ENCODE data around the gene STARD4.

The STARD4 gene

DNA sequence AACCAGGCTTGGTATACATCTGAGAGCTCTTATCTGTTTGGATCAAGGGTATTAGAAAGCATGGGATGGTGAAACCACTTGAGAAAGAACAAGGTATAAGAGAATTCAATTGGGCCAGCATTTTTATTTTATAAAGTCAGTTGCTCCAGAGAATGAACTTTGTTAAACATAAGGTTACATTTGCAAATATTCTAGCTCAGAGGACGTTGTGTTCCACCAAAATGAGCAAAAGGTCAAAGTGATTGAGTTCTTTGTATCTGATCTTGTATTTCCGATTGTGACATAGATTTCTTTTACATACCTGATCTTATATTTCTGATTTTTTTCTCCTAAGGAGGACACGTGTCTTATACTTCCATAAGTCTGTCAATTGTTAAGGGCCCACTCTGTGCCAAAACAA, 8.6 kb upstream of the STARD4 start:
- DNase-seq: no peak

DNA sequence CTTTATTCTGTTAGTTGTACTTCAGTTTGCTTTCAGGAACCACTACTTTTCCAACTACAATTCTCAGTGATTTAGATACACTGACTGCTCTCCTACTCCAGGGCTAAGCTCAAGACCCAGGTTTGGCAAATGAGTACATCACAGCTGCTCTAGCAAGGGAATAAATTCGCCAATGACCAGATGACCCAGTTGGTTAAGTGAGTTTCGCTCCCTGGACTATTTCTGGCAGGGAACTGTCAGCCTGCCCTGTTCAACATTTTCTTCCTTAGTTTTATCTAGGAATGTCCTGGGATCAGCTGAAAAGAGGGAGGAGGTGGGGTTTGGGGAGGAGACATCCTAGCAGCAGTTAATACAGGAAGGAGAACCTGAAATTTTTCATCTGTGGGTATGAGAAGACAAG, 6.4 kb upstream of the STARD4 start:
- no peak for DNase-seq

- no peak for DNase-seq
Observed at GRCh38 chr5:111517853-111518501, 5.6 kb upstream of the STARD4 start.

DNA sequence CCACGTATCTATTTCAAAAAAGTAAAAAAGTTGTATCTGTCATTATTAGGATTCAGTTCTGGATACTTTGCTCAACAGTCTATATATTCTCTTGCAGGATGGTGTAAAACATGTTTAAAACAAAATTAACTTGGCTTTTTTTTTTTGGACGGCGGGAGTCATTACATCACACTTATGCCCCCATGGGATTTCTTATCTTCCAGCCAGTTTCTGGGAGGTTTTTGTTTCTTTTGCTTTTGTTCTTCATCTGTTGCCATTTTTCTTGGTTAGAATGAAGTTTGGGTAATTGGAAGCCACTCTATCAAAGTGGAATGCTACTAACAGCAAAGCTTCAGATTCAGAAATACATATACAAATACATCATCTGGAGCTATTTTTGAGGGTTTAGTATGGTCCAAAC, 1.8 kb upstream of the STARD4 start:
- DNase-seq: no peak

- DNase-seq: no peak
Observed at GRCh38 chr5:111513131-111513520, 791 bp upstream of the STARD4 start.

- peak; percentile 12 for DNase-seq
Observed at GRCh38 chr5:111511831-111512374, 432 bp downstream of the STARD4 start.

DNA sequence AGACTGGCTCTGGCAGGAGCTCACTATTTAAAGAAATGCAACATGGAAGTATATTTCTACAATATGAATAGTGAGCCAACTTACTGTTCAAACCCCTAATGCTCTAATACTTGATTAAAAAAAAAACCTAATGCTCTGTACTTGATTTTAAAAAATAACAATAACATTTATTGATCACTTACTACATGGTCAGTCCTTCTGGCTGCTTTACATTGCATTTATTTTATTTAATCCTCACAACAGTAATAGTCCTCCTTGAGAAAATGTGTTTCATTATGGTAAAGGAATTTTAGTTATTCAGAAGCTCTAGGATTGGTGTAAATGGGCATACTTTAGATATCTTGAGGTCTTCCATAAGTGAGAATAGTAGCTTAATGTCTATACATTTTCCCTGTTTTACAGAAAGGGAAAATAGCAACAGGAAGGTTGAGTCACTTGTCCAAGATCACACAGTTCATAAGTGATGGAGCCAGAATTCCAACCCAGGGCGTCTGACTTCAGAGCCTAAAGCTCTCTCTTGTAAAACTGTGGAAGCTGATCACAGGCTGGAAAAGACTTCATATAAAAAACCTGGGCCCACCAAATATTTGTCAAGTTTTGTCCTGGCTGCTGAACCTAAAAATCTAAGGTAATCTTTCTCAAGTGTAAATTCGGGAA, 1.0 kb downstream of the STARD4 start:
- DNase-seq: peak; percentile 67

DNA sequence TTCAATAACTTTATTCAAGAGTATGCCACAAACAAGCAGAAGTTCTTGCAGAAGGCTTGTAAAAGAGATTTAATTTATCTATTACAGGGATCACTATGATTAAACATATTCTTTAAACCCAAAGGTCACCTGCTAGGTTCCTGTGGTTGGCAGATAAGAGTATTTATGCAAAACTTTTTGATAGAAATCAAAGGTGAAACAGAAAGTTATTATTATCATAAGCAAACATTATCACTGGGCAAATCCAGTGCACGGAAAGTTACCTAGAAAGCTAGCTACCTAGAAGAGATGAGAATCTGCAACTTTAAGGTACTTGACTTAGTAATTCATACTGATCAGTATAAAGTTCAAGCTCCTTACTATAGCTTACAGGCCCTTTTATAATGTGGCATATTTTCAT, 3.2 kb downstream of the STARD4 start:
- DNase-seq: no peak

DNA sequence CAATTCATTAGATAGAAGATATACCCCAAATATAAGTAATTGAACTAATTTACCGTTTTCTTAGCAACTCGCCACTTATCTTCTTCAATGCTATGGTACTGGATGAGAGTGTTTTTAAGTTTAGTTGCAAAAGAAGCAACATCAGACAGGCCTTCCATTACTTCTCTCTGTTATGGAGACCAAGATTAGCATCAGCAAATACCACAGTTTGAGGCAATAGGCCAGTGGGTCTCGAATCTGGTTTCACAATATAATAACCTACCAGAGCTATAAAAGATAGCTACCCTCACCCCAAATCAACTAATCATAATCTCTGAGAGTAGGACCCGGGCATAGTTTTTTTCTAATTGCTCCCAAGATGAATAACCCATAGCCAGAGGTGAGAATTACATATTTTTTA, 5.1 kb downstream of the STARD4 start:
- no peak for DNase-seq

DNA sequence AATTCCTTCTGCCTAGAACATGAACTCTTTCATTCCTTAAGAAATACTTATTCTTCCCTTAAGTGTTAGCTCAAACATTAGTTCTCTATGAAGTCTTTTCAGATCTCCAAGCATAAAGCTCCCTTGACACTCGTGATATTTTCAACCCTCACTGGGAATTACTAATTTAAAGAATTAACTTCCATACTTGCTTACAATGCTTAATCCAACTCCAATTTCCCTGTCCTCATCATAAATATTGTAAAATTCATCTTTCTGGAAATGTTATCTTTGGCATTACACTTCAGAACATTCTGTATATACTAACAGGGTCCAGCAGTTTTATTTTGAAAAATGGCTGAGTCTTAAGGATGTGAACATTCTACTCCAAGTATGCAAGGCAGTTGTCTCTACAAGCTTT, 7.2 kb downstream of the STARD4 start:
- no peak for DNase-seq

GRCh38 chr5:111502956-111503355, 9.4 kb downstream of the STARD4 start:
- DNase-seq: peak; percentile 87

- no peak for DNase-seq
Observed at GRCh38 chr5:111498346-111498745, 14.0 kb downstream of the STARD4 start.

- DNase-seq: no peak
Observed at GRCh38 chr5:111495159-111495558, 17.2 kb downstream of the STARD4 start.

GRCh38 chr5:111494355-111494999, 17.9 kb downstream of the STARD4 start:
- no peak for DNase-seq

DNA sequence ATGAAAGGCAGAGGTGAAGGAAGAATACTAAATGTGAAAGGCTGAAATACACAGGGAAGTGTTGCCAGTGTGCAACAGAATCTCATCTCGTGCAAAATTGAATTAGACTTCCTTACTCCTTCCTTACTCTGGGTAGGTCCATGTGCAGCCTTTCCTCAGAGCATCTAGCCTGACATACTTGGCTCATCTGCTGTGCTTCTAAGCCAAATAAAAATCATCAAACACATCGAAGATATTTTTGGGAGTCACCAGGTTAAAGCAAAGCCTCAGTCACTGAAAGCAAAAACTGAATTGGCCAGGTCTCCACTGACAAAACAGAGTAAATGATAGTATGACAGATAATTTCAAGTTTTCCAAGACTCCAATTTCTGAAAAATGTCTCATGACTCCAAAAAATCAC, 19.3 kb downstream of the STARD4 start:
- DNase-seq: no peak

- DNase-seq: no peak
Observed at GRCh38 chr5:111488353-111488752, 24.0 kb downstream of the STARD4 start.

GRCh38 chr5:111486926-111487325, 25.4 kb downstream of the STARD4 start:
- no peak for DNase-seq

DNA sequence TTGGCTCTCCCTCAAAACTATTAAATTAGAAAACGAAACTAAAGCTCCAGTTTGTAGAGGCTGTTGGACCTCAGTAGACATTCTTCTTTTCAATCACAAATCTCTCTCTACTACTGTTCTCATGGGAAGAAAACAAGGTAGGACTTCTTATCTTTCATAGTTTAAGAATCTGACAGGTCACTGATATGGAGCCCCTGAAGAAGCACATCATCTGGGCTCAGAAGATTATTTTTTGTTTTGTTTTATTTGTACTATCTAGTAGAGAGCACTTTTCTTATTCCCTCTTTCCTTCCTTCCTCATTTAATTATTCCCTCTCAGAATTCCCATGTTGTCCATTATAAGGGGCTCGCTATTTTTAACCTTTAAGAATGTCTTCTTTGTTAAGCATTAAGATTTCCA, 26.3 kb downstream of the STARD4 start:
- DNase-seq: no peak

GRCh38 chr5:111480346-111480745, 32.0 kb downstream of the STARD4 start:
- DNase-seq: no peak

- DNase-seq: no peak
Observed at GRCh38 chr5:111478898-111479297, 33.4 kb downstream of the STARD4 start.

- peak; percentile 32 for DNase-seq
Observed at GRCh38 chr5:111478266-111478665, 34.1 kb downstream of the STARD4 start.

GRCh38 chr5:111472579-111472978, 39.8 kb downstream of the STARD4 start:
- DNase-seq: no peak

- DNase-seq: no peak
Observed at GRCh38 chr5:111472096-111472495, 40.2 kb downstream of the STARD4 start.

- DNase-seq: no peak
Observed at GRCh38 chr5:111469903-111470302, 42.4 kb downstream of the STARD4 start.
